ENCODE results near the gene GFI1. TPM values are rescaled to one million over a fixed set of nuclear protein-coding genes. Genes with fewer than 3 reads are reported as not detected.

Gene GFI1
- total RNA-seq, 1 experiment from 2014 or later = 0.35 TPM

- ChIA-PET CTCF (no interaction called here), POLR2A (no interaction called here)
- ATAC-seq (no peak), DNase-seq (ENCODE audit: low spot score) (no peak)
- H3K4me1 Mint-ChIP-seq = no peaks in the 10 kb centered on the region
- no peaks in the 10 kb centered on the region for H3K9me3 Mint-ChIP-seq
- no peaks in the 10 kb centered on the region; the same call in 1 of the 2 replicates for H3K27me3 Mint-ChIP-seq (ENCODE audit: low read depth)
- H3K4me3 Mint-ChIP-seq = no peak overlapping the region
- no peaks in the 10 kb centered on the region for H3K36me3 Mint-ChIP-seq
- no peak overlapping the region for H3K27ac Mint-ChIP-seq
- no peak for TF ChIP-seq HMGXB4 (CRISPR knock-in tag; IDR thresholded peaks at IDR 0.05)
- TF ChIP-seq USF2 (CRISPR knock-in tag; IDR thresholded peaks at IDR 0.05) = no peak
- no peak for TF ChIP-seq CTCF (IDR thresholded peaks at IDR 0.05)
- no peak for TF ChIP-seq OVOL2 (CRISPR knock-in tag; IDR thresholded peaks at IDR 0.05; ENCODE audit: borderline replicate concordance)
- no peak for TF ChIP-seq ZNF219 (CRISPR knock-in tag; IDR thresholded peaks at IDR 0.05; ENCODE audit: borderline replicate concordance)
- no peak for TF ChIP-seq GRHL2 (CRISPR knock-in tag; IDR thresholded peaks at IDR 0.05; ENCODE audit: insufficient replicate concordance, severe bottlenecking)
- TF ChIP-seq ELF4 (CRISPR knock-in tag; IDR thresholded peaks at IDR 0.05; ENCODE audit: low read depth) = no peak
- TF ChIP-seq ZSCAN18 (CRISPR knock-in tag; IDR thresholded peaks at IDR 0.05) = no peak
- TF ChIP-seq ZMAT4 (CRISPR knock-in tag; IDR thresholded peaks at IDR 0.05) = no peak
- no peak for TF ChIP-seq MAX (CRISPR knock-in tag; IDR thresholded peaks at IDR 0.05)
- TF ChIP-seq ESRRA (CRISPR knock-in tag; IDR thresholded peaks at IDR 0.05; ENCODE audit: borderline replicate concordance) = no peak
Measured at GRCh38 chr1:92465256-92465647, 21.5 kb downstream of the GFI1 start.

- H3K9me3 Mint-ChIP-seq = no peaks in the 10 kb centered on the region
- ChIA-PET POLR2A (no interaction called here), CTCF (no interaction called here)
- H3K27me3 Mint-ChIP-seq (ENCODE audit: low read depth) = no peaks in the 10 kb centered on the region
- ATAC-seq (no peak), DNase-seq (ENCODE audit: low spot score) (no peak)
- no peak overlapping the region for H3K27ac Mint-ChIP-seq
- TF ChIP-seq ZSCAN18 (CRISPR knock-in tag; IDR thresholded peaks at IDR 0.05) = no peak
- no peak for TF ChIP-seq NFYB (CRISPR knock-in tag; conservative IDR thresholded peaks at IDR 0.05; ENCODE audit: low read depth)
- no peak for TF ChIP-seq KAT7 (CRISPR knock-in tag; IDR thresholded peaks at IDR 0.05; ENCODE audit: borderline replicate concordance)
- TF ChIP-seq CREM (CRISPR knock-in tag; IDR thresholded peaks at IDR 0.05) = no peak
- no peak for TF ChIP-seq SMAD3 (CRISPR knock-in tag; IDR thresholded peaks at IDR 0.05; ENCODE audit: borderline replicate concordance)
- no peak for TF ChIP-seq ZNF671 (CRISPR knock-in tag; IDR thresholded peaks at IDR 0.05)
- TF ChIP-seq USF2 (CRISPR knock-in tag; IDR thresholded peaks at IDR 0.05) = no peak
- no peak for TF ChIP-seq NR3C1 (CRISPR knock-in tag; conservative IDR thresholded peaks at IDR 0.05; ENCODE audit: low read depth)
- TF ChIP-seq FOXP4 (CRISPR knock-in tag; IDR thresholded peaks at IDR 0.05) = no peak
- no peak for TF ChIP-seq ZNF423 (CRISPR knock-in tag; IDR thresholded peaks at IDR 0.05)
- no peak for TF ChIP-seq STAT6 (CRISPR knock-in tag; conservative IDR thresholded peaks at IDR 0.05; ENCODE audit: low read depth)
- no peaks in the 10 kb centered on the region for H3K4me1 Mint-ChIP-seq
- no peak overlapping the region for H3K4me3 Mint-ChIP-seq
- no peaks in the 10 kb centered on the region for H3K36me3 Mint-ChIP-seq
Measured at GRCh38 chr1:92464588-92465255, 22.0 kb downstream of the GFI1 start.

Measured in WTC11 (cell line).